ENCODE measurements around the gene IL1R2. TPM values are rescaled to one million over a fixed set of nuclear protein-coding genes. Genes with fewer than 3 reads are reported as not detected.
A peak's percentile ranks its signal among the peaks of the same experiment; 100 is the strongest.

The IL1R2 gene
- total RNA-seq, 3 donors from 2014 or later = 17.9 to 40.3 (median 39.8) TPM

DNA sequence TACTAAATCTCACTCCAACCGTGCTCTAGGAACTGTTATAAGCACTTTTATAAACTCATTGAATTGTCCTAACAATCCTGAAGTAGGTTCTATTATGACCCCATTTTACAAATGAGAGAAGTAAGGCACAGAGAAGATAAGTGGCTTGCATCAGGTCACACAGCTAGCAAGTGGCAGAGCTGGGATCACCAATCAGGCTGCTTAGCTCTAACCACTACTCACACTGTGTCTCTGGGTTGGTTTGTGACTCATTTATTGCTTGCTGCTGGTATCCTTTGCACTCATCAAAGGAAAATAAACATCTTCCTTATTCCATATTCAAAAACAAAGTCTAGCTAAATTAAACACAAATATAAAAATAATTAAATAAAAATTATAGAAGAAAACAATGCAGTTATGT lies 42.5 kb upstream of the IL1R2 start:
- intact Hi-C loops (cut with DNase I, micrococcal nuclease) = no loop called here
- DNase-seq = no peak
- ATAC-seq = peak; percentile 87
- TF ChIP-seq, protein P1, sequence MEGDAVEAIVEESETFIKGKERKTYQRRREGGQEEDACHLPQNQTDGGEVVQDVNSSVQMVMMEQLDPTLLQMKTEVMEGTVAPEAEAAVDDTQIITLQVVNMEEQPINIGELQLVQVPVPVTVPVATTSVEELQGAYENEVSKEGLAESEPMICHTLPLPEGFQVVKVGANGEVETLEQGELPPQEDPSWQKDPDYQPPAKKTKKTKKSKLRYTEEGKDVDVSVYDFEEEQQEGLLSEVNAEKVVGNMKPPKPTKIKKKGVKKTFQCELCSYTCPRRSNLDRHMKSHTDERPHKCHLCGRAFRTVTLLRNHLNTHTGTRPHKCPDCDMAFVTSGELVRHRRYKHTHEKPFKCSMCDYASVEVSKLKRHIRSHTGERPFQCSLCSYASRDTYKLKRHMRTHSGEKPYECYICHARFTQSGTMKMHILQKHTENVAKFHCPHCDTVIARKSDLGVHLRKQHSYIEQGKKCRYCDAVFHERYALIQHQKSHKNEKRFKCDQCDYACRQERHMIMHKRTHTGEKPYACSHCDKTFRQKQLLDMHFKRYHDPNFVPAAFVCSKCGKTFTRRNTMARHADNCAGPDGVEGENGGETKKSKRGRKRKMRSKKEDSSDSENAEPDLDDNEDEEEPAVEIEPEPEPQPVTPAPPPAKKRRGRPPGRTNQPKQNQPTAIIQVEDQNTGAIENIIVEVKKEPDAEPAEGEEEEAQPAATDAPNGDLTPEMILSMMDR (IDR thresholded peaks at IDR 0.05) = no peak
- Histone ChIP-seq H3K36me3 (ENCODE audit: low read depth) (no peaks in the 10 kb centered on the region), H3K9me3 (no peaks in the 10 kb centered on the region), H3K4me3 (no peak overlapping the region), H3K4me1 (ENCODE audit: low read depth) (no peaks in the 10 kb centered on the region)

DNA sequence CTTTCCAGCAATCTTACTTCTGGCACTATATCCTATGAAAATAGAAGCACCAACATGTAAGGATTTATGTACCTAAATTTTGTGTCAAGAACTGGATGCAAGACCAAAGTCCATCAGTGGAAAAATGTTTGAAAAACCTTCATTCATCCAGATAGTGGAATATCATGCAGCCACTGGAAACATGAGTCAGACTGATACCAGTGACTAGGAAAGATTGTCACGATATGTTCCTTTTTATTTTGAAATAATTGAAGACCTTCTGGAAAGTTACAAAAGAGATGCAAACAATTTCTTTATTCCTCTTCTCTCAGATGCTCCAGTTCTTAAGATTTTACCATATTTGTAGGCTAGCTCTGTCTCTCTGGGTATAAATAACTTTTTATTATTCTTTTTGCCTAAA lies 40.5 kb upstream of the IL1R2 start:
- no peak overlapping the region for H3K4me3 ChIP-seq
- no peaks in the 10 kb centered on the region for H3K4me1 ChIP-seq (ENCODE audit: low read depth)
- intact Hi-C loops (cut with DNase I, micrococcal nuclease) = no loop called here
- ATAC-seq (no peak), DNase-seq (no peak)
- no peaks in the 10 kb centered on the region for H3K36me3 ChIP-seq (ENCODE audit: low read depth)
- no peaks in the 10 kb centered on the region for H3K9me3 ChIP-seq
- TF ChIP-seq, protein P1 (IDR thresholded peaks at IDR 0.05) = no peak

DNA sequence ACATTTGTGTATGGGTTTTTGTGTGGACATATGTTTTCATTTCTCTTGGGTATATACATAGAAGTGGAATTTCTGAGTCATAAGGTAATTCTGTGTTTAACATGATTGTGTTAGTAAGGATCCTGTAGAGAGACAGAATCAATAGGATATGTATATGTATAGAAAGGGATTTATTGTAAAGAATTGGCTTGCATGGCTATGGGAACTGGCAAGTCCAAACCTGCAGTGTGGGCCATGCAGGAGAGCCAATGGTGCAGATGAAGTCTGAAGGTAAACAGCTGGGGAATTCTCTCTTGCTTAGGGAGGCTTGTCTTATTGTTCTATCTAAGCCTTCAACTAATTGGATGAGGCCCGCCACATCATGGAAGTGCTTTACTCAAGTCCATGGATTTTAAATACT lies 39.2 kb upstream of the IL1R2 start:
- Histone ChIP-seq H3K36me3 (ENCODE audit: low read depth) (no peaks in the 10 kb centered on the region), H3K4me1 (ENCODE audit: low read depth) (no peaks in the 10 kb centered on the region), H3K9me3 (no peaks in the 10 kb centered on the region), H3K4me3 (no peak overlapping the region)
- TF ChIP-seq, protein P1 (IDR thresholded peaks at IDR 0.05) = no peak
- ATAC-seq = no peak
- intact Hi-C loops (cut with DNase I, micrococcal nuclease) = no loop called here
- no peak for DNase-seq

DNA sequence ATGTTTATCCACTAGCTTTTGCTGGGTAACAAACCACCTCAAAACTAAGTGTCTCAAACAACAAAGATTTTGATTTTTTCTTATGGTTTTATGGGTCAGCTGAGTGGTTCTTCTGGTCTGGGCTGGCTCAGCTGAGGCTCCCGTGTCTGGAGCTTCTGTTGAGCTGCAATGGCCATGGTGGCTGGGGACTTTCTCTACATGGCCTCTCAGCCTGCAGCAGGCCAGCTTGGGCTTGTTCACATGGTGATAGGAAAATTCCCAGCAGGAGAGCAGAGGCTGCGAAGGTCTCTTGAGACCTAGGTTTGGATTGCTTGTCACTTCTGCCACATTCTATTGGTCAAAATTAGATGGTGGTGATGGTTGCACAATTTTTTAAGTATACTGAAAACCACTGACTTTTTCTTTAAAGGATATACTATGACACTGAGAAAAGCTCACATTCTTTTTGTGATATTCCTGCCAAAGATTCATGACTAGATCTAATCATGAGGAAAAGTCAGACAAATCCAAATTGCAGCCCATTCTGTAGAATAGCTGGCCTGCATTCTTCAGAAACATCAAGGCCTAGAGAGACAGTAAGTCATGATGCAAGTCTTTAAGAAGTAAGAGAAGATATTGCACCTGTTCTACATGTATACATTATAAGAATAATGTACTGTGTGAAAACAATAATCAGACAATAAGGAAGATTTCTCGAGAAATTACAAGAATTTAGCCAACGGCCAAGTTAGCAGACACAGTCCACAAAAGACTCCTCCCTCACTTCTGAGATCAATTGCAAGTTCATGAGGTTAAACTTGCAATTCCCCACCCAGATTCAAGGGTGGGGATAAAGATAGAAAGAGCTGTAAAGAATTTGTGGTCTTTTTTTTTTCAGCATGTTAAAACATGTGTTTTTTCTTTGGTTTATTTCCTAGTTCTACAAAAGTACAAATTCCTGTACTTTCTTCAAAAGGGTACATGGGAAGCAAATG lies 35.0 kb upstream of the IL1R2 start:
- no peaks in the 10 kb centered on the region for H3K9me3 ChIP-seq
- ATAC-seq (no peak), DNase-seq (no peak)
- TF ChIP-seq, protein P1 (IDR thresholded peaks at IDR 0.05) = no peak
- H3K36me3 ChIP-seq (ENCODE audit: low read depth) = no peaks in the 10 kb centered on the region
- no peaks in the 10 kb centered on the region for H3K4me1 ChIP-seq (ENCODE audit: low read depth)
- no peak overlapping the region for H3K4me3 ChIP-seq
- intact Hi-C loops (cut with DNase I, micrococcal nuclease) = no loop called here

DNA sequence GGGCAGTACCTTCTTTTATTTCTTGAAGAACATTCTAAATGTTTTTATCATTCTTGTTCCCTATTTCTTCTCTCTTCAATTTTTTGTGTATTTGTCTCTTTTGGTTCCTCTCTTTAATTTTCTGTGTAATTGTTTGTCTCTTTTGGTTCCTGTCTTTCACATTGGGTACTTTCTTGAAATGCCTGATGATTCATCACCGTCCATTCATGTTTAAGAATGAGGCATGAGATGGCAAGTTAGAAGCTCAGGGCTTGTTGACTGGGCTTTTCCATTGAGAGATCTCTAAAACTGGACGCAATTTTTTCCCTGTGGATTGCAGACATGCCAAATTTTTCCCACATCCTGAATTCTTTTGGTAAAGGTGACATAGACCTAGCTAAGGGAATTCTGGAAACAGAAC lies 33.7 kb upstream of the IL1R2 start:
- TF ChIP-seq, protein P1 (IDR thresholded peaks at IDR 0.05) = no peak
- no peak for ATAC-seq
- no peaks in the 10 kb centered on the region for H3K4me1 ChIP-seq (ENCODE audit: low read depth)
- intact Hi-C loops (cut with DNase I, micrococcal nuclease) = no loop called here
- H3K9me3 ChIP-seq = no peaks in the 10 kb centered on the region
- no peaks in the 10 kb centered on the region for H3K36me3 ChIP-seq (ENCODE audit: low read depth)
- DNase-seq = no peak
- H3K4me3 ChIP-seq = no peak overlapping the region

All from mucosa of descending colon (tissue), 3 donors.